GM18508 (cell line): ENCODE results near the gene EVI5.
"Not testable (repeated sequence)": the region's sequence is repeated elsewhere in the genome, so short reads cannot be mapped to it uniquely, and the experiment has no call there.

ENCODE experiments used
- ATAC-seq: cut with Tn5 transposase; IDR thresholded peaks from one replicate; pipeline ENCODE4 v1.9.1; 2021; ENCODE audit warnings: moderate number of reproducible peaks; ENCODE audit not compliant: insufficient read depth, unreplicated experiment

Gene EVI5

GRCh38 chr1:92536980-92537884 lies 247.7 kb downstream of the EVI5 start:
- peak; percentile 49 for ATAC-seq

- no peak for ATAC-seq
Measured at GRCh38 chr1:92536211-92536979, 248.5 kb downstream of the EVI5 start.

- not testable (repeated sequence) for ATAC-seq
Measured at GRCh38 chr1:92532371-92532770, 252.5 kb downstream of the EVI5 start.

GRCh38 chr1:92531939-92532338 lies 253.0 kb downstream of the EVI5 start:
- ATAC-seq = not testable (repeated sequence)

GRCh38 chr1:92527670-92528069 lies 257.2 kb downstream of the EVI5 start:
- no peak for ATAC-seq

- not testable (repeated sequence) for ATAC-seq
Measured at GRCh38 chr1:92524944-92525590, 259.8 kb downstream of the EVI5 start.

GRCh38 chr1:92519043-92519442 lies 265.9 kb downstream of the EVI5 start:
- no peak for ATAC-seq

GRCh38 chr1:92516574-92516973 lies 268.3 kb downstream of the EVI5 start:
- no peak for ATAC-seq

GRCh38 chr1:92515796-92516201 lies 269.1 kb downstream of the EVI5 start:
- ATAC-seq = no peak

GRCh38 chr1:92511541-92511940 lies 273.4 kb downstream of the EVI5 start:
- peak; percentile 87 for ATAC-seq

GRCh38 chr1:92509619-92510018 lies 275.3 kb downstream of the EVI5 start:
- ATAC-seq = no peak

- ATAC-seq = no peak
Measured at GRCh38 chr1:92505015-92505692, 279.8 kb downstream of the EVI5 start.

- ATAC-seq = no peak
Measured at GRCh38 chr1:92504291-92505014, 280.5 kb downstream of the EVI5 start.

GRCh38 chr1:92503926-92504285 lies 281.0 kb downstream of the EVI5 start:
- ATAC-seq = no peak

- ATAC-seq = no peak
Measured at GRCh38 chr1:92503043-92503925, 281.6 kb downstream of the EVI5 start.

- ATAC-seq = peak; percentile 77
Measured at GRCh38 chr1:92502247-92502646, 282.7 kb downstream of the EVI5 start.

- ATAC-seq = no peak
Measured at GRCh38 chr1:92500552-92500951, 284.4 kb downstream of the EVI5 start.

GRCh38 chr1:92495392-92496063 lies 289.4 kb downstream of the EVI5 start:
- no peak for ATAC-seq
